GM21381 (cell line): ENCODE results near the gene FZD8.

Experiments
- ATAC-seq: cut with Tn5 transposase; IDR thresholded peaks from one replicate; pipeline ENCODE4 v1.9.1; 2021; ENCODE audit warnings: mild to moderate bottlenecking, moderate library complexity; ENCODE audit not compliant: unreplicated experiment

The FZD8 gene

DNA sequence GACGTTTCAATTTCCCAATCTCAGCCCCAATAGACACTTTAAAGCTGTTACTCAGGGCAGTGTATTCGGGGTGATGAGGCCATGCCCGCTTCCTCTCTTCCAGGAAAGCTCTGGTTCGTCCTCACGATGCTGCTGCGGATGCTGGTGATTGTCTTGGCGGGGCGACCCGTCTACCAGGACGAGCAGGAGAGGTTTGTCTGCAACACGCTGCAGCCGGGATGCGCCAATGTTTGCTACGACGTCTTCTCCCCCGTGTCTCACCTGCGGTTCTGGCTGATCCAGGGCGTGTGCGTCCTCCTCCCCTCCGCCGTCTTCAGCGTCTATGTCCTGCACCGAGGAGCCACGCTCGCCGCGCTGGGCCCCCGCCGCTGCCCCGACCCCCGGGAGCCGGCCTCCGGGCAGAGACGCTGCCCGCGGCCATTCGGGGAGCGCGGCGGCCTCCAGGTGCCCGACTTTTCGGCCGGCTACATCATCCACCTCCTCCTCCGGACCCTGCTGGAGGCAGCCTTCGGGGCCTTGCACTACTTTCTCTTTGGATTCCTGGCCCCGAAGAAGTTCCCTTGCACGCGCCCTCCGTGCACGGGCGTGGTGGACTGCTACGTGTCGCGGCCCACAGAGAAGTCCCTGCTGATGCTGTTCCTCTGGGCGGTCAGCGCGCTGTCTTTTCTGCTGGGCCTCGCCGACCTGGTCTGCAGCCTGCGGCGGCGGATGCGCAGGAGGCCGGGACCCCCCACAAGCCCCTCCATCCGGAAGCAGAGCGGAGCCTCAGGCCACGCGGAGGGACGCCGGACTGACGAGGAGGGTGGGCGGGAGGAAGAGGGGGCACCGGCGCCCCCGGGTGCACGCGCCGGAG, 34.4 kb downstream of the FZD8 start:
- ATAC-seq = no peak

DNA sequence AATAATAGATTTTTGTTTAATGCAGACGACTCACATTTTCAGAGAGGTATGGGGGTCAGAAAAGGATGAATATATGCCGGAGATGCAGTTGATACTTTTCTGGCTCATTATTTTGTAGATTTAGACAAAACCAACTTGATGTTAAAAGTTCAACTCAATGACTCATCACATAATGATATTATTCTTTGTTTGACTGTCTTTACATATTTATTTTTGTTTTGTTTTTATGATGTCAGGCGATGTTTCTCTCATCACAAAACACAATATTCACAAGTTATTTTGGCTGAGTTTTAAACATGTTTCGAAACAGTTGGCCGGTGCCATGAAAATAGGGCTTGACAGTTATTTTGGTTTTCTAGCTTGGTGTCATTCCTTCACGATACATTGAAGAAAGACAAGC, 35.7 kb downstream of the FZD8 start:
- no peak for ATAC-seq

DNA sequence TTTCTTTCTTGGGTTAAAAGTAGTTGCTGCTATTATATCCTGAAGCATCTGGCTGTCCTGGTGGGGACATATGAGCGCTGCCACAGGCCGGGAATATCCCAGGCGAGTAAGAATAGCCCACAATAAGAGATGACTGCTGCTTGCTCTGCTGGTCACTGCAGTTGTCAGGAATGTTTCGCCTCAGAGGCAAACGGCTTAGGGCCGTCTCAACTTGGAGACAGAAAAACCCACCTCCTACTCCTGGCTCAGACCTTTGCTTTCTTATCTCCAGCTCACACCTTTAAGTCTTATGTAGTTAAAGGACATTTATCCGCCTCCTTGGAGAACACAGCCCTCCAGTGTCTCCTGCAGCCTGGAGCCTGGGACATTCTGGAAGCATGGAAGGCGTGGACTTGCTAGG, 36.9 kb downstream of the FZD8 start, which contains the start of gene GJD4:
Gene GJD4 (plus strand): TSS at position 151 of the 400 bp plus-strand sequence. CDS start 227 bp downstream, at position 378.
- ATAC-seq = no peak

DNA sequence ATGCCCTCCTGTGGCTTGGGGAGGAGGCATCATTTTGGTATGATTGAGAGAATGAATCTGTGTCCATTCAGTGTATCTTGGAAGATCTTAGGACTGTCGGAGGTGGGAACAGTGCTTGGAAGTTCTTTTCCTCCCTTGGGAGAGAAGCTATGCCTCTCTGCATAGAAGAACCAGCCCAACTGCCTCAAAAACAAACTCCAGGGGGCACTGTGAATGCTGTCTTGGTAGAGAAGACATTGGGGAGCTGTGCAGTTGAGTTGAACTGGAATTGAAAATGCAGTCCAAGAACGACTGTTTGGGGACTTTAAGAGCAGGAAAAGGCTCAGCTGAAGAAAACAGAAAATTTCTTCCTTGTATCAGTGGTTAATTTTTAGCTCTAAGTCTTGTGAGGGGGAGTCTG, 41.9 kb downstream of the FZD8 start:
- ATAC-seq = no peak

DNA sequence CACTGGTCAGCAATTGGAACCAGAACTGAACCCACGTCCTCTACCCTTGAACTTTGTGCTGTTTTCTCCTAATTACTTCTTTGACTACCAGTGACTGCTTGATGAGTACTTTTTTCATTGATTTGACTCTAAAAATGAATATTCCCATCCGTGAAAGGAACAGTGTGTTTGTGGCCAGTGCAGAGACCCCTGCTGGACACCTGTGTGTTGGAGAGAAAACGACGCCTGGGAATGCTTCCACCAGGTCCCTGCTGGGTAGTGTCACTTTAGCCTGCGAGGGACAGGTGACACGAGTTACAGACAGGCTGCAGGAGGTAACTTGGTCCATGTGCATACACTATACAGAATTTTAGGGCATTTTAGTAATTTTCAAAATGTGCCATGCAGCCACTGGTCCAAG, 43.7 kb downstream of the FZD8 start:
- no peak for ATAC-seq

DNA sequence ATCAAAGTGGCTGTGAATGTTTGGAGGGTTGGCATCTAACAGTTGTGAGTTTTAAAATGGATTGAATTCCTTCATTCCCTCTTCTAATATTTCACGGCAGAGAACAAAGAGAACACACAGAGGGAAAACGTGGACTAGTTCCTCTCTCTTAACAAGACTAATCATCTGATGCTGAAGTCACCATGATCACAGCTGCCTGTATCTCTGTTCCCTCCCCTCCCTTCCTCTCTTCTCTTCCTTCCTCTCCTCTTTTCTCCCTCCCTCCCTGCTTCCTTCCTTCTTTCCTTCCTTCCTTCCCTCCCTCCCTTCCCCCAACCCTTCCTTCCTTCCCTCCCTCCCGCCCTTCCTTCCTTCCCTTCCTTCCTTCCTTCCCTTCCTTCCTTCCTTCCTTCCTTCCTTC, 47.0 kb downstream of the FZD8 start:
- no peak for ATAC-seq

DNA sequence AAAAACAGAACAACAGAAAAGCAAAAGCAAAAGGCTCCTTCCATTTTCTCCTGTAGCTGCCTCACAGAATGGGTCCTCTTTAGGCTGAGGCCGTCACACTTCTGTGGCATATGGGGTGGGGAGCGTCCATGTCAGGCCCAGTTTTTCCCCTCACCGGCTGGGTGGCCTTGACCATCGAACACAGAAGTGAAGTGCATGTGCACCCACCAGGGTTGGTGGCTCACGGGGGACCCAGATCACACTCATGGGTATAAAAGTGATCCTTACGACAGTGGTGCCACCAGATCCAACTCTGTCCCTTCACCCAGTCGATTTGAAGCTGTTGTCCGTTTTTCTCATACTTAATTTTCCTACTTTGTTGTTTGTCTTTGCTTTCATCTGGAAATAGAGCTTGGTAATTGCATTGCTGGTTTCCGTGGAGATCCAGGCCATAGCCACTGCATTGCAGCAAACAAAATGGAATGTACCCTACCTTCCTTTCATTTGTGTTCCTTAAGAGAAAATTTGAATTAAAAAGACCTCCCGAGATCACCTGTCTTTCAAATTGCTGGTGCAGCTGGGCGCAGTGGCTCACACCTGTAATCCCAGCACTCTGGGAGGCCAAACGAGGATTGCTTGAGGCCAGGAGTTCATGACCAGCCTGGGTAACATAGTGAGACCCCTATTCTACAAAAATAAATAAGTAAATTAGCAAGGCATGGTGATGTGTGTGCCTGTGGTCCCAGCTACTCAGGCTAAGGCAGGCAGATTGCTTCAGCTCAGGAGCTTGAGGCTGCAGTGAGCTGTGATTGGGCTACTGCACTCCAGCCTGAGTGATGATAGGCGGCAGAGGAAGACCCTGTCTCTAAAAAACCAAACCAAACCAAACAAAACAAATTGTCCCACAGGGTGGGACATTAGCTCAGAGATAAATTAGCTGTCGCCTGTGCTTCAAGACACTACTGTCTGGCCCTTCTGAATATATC, 47.7 kb downstream of the FZD8 start:
- no peak for ATAC-seq

DNA sequence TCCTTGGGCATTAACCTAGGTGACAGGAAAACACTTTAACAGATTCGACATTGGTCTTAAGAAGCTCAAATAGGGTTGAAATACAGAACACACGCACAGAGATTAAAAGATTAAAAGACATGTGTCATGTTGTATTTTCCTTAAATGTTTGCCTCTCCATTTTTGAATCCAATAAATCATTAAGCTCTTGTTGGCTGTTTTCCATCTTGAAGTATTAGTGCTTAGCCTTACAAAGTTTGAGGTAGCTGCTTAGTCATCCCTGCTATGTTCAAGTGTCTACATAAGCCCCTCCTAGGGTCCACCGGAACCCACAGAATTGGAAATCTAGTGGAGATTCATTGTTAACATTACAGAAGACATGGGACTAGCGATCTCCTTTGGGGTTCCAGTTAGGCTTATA, 49.7 kb downstream of the FZD8 start:
- no peak for ATAC-seq

DNA sequence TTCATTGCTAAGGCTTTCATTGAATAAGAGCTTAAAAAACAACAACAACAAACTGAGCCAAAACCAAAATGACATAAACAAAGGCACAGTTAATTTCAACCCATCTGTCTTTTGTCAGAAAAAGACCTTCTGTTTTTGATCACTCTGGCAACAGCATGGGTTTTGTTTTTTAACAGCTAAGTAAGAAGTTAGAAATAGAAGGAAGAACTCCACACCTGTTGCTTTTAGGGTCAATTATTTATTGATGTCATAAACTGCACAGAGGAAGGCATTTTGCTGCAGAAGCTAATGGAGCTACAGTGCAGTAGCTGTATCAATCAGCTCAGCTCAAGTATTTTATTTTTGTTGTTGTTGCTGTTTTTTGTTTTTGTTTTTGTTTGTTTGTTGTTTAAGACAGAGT, 53.3 kb downstream of the FZD8 start:
- no peak for ATAC-seq
